ENCODE data around the gene FAM222A. TPM values are rescaled to one million over a fixed set of nuclear protein-coding genes. Genes with fewer than 3 reads are reported as not detected.

FAM222A gene
- 4.7 and 7.3 TPM in 2 replicates for total RNA-seq (2014; rRNA removed; shearing (Covaris generic))

GRCh38 chr12:109713187-109714070, at the start of gene FAM222A:
TSS of gene FAM222A (plus strand) at chr12:109713825. CDS start at chr12:109744147, 30,322 bp downstream.

Other genes with a start within 250 kb of the FAM222A start
- 30.9 and 32.5 TPM in 2 replicates for gene KCTD10, start 236.5 kb upstream of the FAM222A start, total RNA-seq (2014; rRNA removed; shearing (Covaris generic))
- 30.5 and 33.0 TPM in 2 replicates for gene UBE3B, start 236.2 kb upstream of the FAM222A start, total RNA-seq (2014; rRNA removed; shearing (Covaris generic))
- 46.1 and 67.0 TPM in 2 replicates for gene MMAB, start 140.3 kb upstream of the FAM222A start, total RNA-seq (2014; rRNA removed; shearing (Covaris generic))
- 18.0 and 18.6 TPM in 2 replicates for gene MVK, start 140.0 kb upstream of the FAM222A start, total RNA-seq (2014; rRNA removed; shearing (Covaris generic))
- gene TRPV4, start 119.6 kb downstream of the FAM222A start, total RNA-seq (2014; rRNA removed; shearing (Covaris generic)), result 10.4 and 12.1 TPM in 2 replicates
- gene GLTP, start 166.7 kb downstream of the FAM222A start, total RNA-seq (2014; rRNA removed; shearing (Covaris generic)), result 23.6 and 24.0 TPM in 2 replicates
- gene TCHP, start 186.4 kb downstream of the FAM222A start, total RNA-seq (2014; rRNA removed; shearing (Covaris generic)), result 36.2 and 48.9 TPM in 2 replicates